GM12801 (cell line): Measurements from ENCODE around the gene ITPR3.

Experiments
- TF ChIP-seq, protein P1 (sequence below): IDR thresholded peaks from one replicate; pipeline ENCODE4 v1.5.1; 2011; ENCODE audit warnings: control low read depth; ENCODE audit not compliant: insufficient read length; ENCODE audit errors: extremely low read depth

The ITPR3 gene

DNA sequence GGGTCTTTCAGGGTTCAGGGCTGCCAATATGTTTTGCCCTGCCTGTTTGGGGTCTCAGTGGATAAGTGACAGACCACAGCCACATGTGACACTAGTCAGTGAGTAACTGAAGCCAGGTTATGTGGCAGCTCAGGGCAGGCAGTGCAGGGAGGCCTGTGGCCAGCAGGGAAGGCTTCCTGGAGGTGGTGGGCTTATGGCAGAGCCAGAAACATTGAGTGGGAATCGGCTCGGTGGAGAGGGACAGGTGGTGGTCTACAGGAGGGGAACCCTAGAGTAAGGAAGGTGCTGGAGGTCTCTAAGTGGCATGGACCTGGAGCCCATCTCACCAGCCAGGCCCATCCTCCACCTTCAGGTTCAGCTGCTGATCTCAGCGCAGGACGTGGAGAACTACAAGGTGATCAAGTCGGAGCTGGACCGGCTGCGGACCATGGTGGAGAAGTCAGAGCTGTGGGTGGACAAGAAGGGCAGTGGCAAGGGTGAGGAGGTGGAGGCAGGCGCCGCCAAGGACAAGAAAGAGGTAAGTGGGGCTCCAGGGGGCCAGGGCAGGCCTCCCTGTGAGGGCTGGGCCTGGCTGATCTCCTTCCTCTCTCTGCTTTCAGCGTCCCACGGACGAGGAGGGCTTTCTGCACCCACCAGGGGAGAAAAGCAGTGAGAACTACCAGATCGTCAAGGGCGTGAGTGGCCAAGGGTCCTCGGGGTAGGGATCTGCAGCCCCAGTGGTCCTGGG is 55.5 kb downstream of the ITPR3 start:
- TF ChIP-seq, protein P1, sequence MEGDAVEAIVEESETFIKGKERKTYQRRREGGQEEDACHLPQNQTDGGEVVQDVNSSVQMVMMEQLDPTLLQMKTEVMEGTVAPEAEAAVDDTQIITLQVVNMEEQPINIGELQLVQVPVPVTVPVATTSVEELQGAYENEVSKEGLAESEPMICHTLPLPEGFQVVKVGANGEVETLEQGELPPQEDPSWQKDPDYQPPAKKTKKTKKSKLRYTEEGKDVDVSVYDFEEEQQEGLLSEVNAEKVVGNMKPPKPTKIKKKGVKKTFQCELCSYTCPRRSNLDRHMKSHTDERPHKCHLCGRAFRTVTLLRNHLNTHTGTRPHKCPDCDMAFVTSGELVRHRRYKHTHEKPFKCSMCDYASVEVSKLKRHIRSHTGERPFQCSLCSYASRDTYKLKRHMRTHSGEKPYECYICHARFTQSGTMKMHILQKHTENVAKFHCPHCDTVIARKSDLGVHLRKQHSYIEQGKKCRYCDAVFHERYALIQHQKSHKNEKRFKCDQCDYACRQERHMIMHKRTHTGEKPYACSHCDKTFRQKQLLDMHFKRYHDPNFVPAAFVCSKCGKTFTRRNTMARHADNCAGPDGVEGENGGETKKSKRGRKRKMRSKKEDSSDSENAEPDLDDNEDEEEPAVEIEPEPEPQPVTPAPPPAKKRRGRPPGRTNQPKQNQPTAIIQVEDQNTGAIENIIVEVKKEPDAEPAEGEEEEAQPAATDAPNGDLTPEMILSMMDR: no peak

- TF ChIP-seq, protein P1: no peak
Observed at GRCh38 chr6:33677143-33677660, 56.1 kb downstream of the ITPR3 start.

- TF ChIP-seq, protein P1: no peak
Observed at GRCh38 chr6:33677689-33678088, 56.6 kb downstream of the ITPR3 start.

- TF ChIP-seq, protein P1: no peak
Observed at GRCh38 chr6:33678233-33678931, 57.3 kb downstream of the ITPR3 start.

GRCh38 chr6:33678932-33679490 is 57.9 kb downstream of the ITPR3 start:
- TF ChIP-seq, protein P1: no peak

DNA sequence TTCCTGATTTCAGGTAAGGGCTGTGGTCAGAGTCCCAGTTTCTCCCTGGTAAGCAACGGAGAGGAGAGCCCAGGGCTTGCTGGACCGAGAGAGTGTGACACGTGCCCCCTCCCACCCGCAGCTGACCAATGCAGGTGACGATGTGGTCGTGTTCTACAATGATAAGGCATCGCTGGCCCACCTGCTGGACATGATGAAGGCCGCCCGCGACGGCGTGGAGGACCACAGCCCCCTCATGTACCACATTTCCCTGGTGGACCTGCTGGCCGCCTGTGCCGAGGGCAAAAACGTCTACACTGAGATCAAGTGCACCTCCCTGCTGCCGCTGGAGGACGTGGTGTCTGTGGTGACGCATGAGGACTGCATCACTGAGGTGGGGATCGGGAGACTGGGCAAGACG is 58.6 kb downstream of the ITPR3 start:
- TF ChIP-seq, protein P1: no peak

DNA sequence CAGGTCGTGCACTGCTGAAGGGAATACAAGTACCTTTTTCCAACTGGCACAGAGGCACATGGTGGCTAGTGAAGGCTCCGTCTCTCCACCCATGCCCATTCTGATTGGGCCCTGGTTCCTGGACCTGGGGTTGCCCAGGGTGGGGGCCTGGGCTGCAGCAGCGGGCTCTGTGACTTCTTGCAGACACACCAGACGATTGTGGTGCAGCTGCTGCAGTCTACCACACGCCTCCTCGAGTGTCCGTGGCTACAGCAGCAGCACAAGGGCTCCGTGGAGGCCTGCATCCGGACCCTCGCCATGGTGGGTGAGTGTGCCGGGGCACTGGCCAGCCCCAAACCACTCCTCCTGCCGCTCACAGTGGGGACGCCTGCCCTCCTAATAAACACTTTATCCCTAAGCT is 61.2 kb downstream of the ITPR3 start:
- TF ChIP-seq, protein P1: no peak
